H9 (cell line): Measurements from ENCODE around the gene SLC29A4. TPM values are rescaled to one million over a fixed set of nuclear protein-coding genes. Genes with fewer than 3 reads are reported as not detected.

ENCODE experiments used
- DNase-seq: peaks from one replicate; pipeline ENCODE4 v3.0.0-alpha.2; 2017
- H2AFZ ChIP-seq: one replicate; pipeline ENCODE4 v1.6.1; 2013; ENCODE audit warnings: mild to moderate bottlenecking, low read length, control low read depth, moderate library complexity
- H2AK5ac ChIP-seq: 2 replicates; pipeline ENCODE4 v1.6.1; 2013; ENCODE audit warnings: low read length, control low read depth, mixed read lengths; ENCODE audit not compliant: insufficient read length
- H2BK120ac ChIP-seq: one replicate; pipeline ENCODE4 v1.6.1; 2013; ENCODE audit warnings: low read depth, mild to moderate bottlenecking, low read length, control low read depth, inconsistent platforms; ENCODE audit not compliant: poor library complexity, severe bottlenecking
- H2BK12ac ChIP-seq: 2 replicates; pipeline ENCODE4 v1.6.1; 2013; ENCODE audit warnings: low read length, control low read depth, mixed read lengths, low read depth; ENCODE audit not compliant: insufficient read length
- H2BK15ac ChIP-seq: 2 replicates; pipeline ENCODE4 v1.6.1; 2013; ENCODE audit warnings: low read depth, low read length, control low read depth
- H2BK20ac ChIP-seq: one replicate; pipeline ENCODE4 v1.6.1; 2013; ENCODE audit warnings: low read depth, mild to moderate bottlenecking, low read length, control low read depth, inconsistent platforms; ENCODE audit not compliant: poor library complexity, severe bottlenecking
- H2BK5ac ChIP-seq: 2 replicates; pipeline ENCODE4 v1.6.1; 2013; ENCODE audit warnings: low read length, control low read depth, mixed read lengths; ENCODE audit not compliant: insufficient read length
- H3K14ac ChIP-seq: 2 replicates; pipeline ENCODE4 v1.6.1; 2013; ENCODE audit warnings: low read length, control low read depth; ENCODE audit not compliant: insufficient read depth
- H3K18ac ChIP-seq: 2 replicates; pipeline ENCODE4 v1.6.1; 2013; ENCODE audit warnings: low read depth, mild to moderate bottlenecking, mixed read lengths, low read length, control low read depth; ENCODE audit not compliant: insufficient read length
- H3K23ac ChIP-seq: 2 replicates; pipeline ENCODE4 v1.6.1; 2013; ENCODE audit warnings: low read length, control low read depth, mixed read lengths, low read depth; ENCODE audit not compliant: insufficient read length
- H3K23me2 ChIP-seq: 2 replicates; pipeline ENCODE4 v1.6.1; 2013; ENCODE audit warnings: low read depth, mild to moderate bottlenecking, mixed read lengths, low read length, control low read depth; ENCODE audit not compliant: insufficient read length, poor library complexity, severe bottlenecking
- H3K27ac ChIP-seq: 2 replicates; pipeline ENCODE4 v1.5.1; 2013; ENCODE audit warnings: low read length, control low read depth, mixed read lengths, low read depth; ENCODE audit not compliant: insufficient read length
- H3K27me3 ChIP-seq: 2 replicates; pipeline ENCODE4 v1.6.1; 2013; ENCODE audit warnings: low read length, control low read depth, inconsistent platforms; ENCODE audit not compliant: insufficient read depth
- H3K4ac ChIP-seq: 2 replicates; pipeline ENCODE4 v1.6.1; 2013; ENCODE audit warnings: low read depth, mild to moderate bottlenecking, control low read depth, inconsistent platforms, low read length, moderate library complexity
- H3K4me1 ChIP-seq: 2 replicates; pipeline ENCODE4 v1.6.1; 2013; ENCODE audit warnings: low read length, control low read depth, inconsistent platforms; ENCODE audit not compliant: insufficient read depth
- H3K4me2 ChIP-seq: 2 replicates; pipeline ENCODE4 v1.6.1; 2013; ENCODE audit warnings: low read length, control low read depth, mixed read lengths; ENCODE audit not compliant: insufficient read length, insufficient read depth
- H3K56ac ChIP-seq: 2 replicates; pipeline ENCODE4 v1.6.1; 2013; ENCODE audit warnings: low read depth, mild to moderate bottlenecking, mixed read lengths, low read length, control low read depth; ENCODE audit not compliant: insufficient read length
- H3K79me1 ChIP-seq: 2 replicates; pipeline ENCODE4 v1.6.1; 2013; ENCODE audit warnings: low read depth, mild to moderate bottlenecking, moderate library complexity, low read length, control low read depth, inconsistent platforms; ENCODE audit not compliant: insufficient read depth, poor library complexity, severe bottlenecking
- H3K79me2 ChIP-seq: 2 replicates; pipeline ENCODE4 v1.6.1; 2013; ENCODE audit warnings: low read length, control low read depth, inconsistent platforms; ENCODE audit not compliant: insufficient read depth
- H3K9ac ChIP-seq: 2 replicates; pipeline ENCODE4 v1.6.1; 2013; ENCODE audit warnings: low read length, control low read depth, mixed read lengths; ENCODE audit not compliant: insufficient read length; ENCODE audit errors: extremely low read depth
- H3K9me3 ChIP-seq: one replicate; pipeline ENCODE4 v1.6.1; 2013; ENCODE audit warnings: low read depth, low read length, inconsistent platforms; ENCODE audit not compliant: control insufficient read depth
- H3T11ph ChIP-seq: one replicate; pipeline ENCODE4 v1.6.1; 2013; ENCODE audit warnings: mild to moderate bottlenecking, low read length, control low read depth, inconsistent platforms
- H4K20me1 ChIP-seq: one replicate; pipeline ENCODE4 v1.6.1; 2013; ENCODE audit not compliant: control insufficient read depth, insufficient read length, insufficient read depth
- H4K5ac ChIP-seq: 2 replicates; pipeline ENCODE4 v1.6.1; 2013; ENCODE audit warnings: low read depth, mild to moderate bottlenecking, mixed read lengths, low read length, control low read depth; ENCODE audit not compliant: insufficient read length
- H4K8ac ChIP-seq: replicated peaks from 2 replicates; pipeline ENCODE4 v1.6.1; 2013; ENCODE audit warnings: low read length, control low read depth, mixed read lengths, low read depth; ENCODE audit not compliant: insufficient read length
- H4K91ac ChIP-seq: 2 replicates; pipeline ENCODE4 v1.6.1; 2013; ENCODE audit warnings: low read depth, mild to moderate bottlenecking, moderate library complexity, mixed read lengths, low read length, control low read depth; ENCODE audit not compliant: insufficient read length
- H3K27ac Mint-ChIP-seq, 3 experiments: 2 replicates in 2 of 3; 3 replicates in 1 of 3; pipeline ENCODE4 v1.8.0; 2020 to 2021; ENCODE audit warnings: mixed read lengths in 3 of 3, mild to moderate bottlenecking in 1 of 3, moderate library complexity in 1 of 3
- H3K27me3 Mint-ChIP-seq: 2 replicates; pipeline ENCODE4 v1.8.0; 2021; ENCODE audit warnings: low read depth, mild to moderate bottlenecking, moderate library complexity, mixed read lengths
- H3K36me3 Mint-ChIP-seq, 3 experiments: 2 replicates in 2 of 3; 3 replicates in 1 of 3; pipeline ENCODE4 v1.8.0; 2020 to 2021; ENCODE audit warnings: low read depth in 3 of 3, mixed read lengths in 3 of 3; ENCODE audit not compliant: insufficient read depth in 1 of 3
- H3K4me1 Mint-ChIP-seq, 2 experiments: 2 replicates each; pipeline ENCODE4 v1.8.0; 2020; ENCODE audit warnings: mixed read lengths in 2 of 2
- H3K4me3 Mint-ChIP-seq, 2 experiments: 2 replicates in 1 of 2; 3 replicates in 1 of 2; pipeline ENCODE4 v1.8.0; 2020 to 2021; ENCODE audit warnings: mild to moderate bottlenecking in 2 of 2, mixed read lengths in 2 of 2, moderate library complexity in 1 of 2
- H3K9me3 Mint-ChIP-seq, 2 experiments: 2 replicates in 1 of 2; 3 replicates in 1 of 2; pipeline ENCODE4 v1.8.0; 2020; ENCODE audit warnings: mild to moderate bottlenecking in 2 of 2, mixed read lengths in 2 of 2, moderate library complexity in 1 of 2
- CTCF ChIP-seq: fragments of 200-600 bp; sonication (generic); conservative IDR thresholded peaks from 3 replicates; pipeline ENCODE4 v1.8.0; 2021; ENCODE audit warnings: antibody characterized with exemption, mild to moderate bottlenecking
- WGBS: extraction: QIAGEN DNeasy Blood & Tissue Kit; methylation state at CpG from one replicate; pipeline ENCODE4 v1.1.7; 2013; ENCODE audit warnings: missing lambda C conversion rate, low lambda C conversion rate, mixed read lengths; ENCODE audit not compliant: insufficient read length; ENCODE audit errors: extremely low coverage; 5-methylcytosine and 5-hydroxymethylcytosine counted together
- total RNA-seq: library from RNA; stranded (reverse); gene quantifications from 2 replicates; pipeline ENCODE4 v1.2.1, GENCODE V29; 2021

SLC29A4 gene
- total RNA-seq, 1 experiment from 2014 or later: 12.4 TPM

- no CpG with 5 or more reads among the region's 7 CpGs for WGBS
- no peak overlapping the region for H3K23ac ChIP-seq
These were observed 4.0 kb upstream of the SLC29A4 start for GRCh38 chr7:5278766-5279165.

More at GRCh38 chr7:5278766-5279165, 4.0 kb upstream of the SLC29A4 start:
- no peak overlapping the region for H3K14ac ChIP-seq
- no peaks in the 10 kb centered on the region for H4K20me1 ChIP-seq
- no peak overlapping the region for H2BK5ac ChIP-seq
- no peaks in the 10 kb centered on the region for H3K23me2 ChIP-seq
- no peak overlapping the region for H2BK20ac ChIP-seq
- Mint-ChIP-seq H3K4me1 (peaks cover 0 to 17% of the 10 kb centered on the region in 2 experiments; a peak in 2 of 4 replicates), H3K36me3 (no peaks in the 10 kb centered on the region), H3K4me3 (no peak overlapping the region), H3K27ac (no peak overlapping the region), H3K9me3 (no peaks in the 10 kb centered on the region), H3K27me3 (peaks cover 31% of the 10 kb centered on the region)
- H3K56ac ChIP-seq: no peak overlapping the region
- H3K79me1 ChIP-seq: no peaks in the 10 kb centered on the region
- no peak overlapping the region for H2AFZ ChIP-seq
- H3K9ac ChIP-seq: no peak overlapping the region
- H4K5ac ChIP-seq: no peak overlapping the region
- H3K4me2 ChIP-seq: no peak overlapping the region
- H3K27me3 ChIP-seq: no peaks in the 10 kb centered on the region; the same call in 1 of the 2 replicates
- no peak overlapping the region for H3K18ac ChIP-seq
- no peak overlapping the region for H3K27ac ChIP-seq
- H2BK120ac ChIP-seq: no peak overlapping the region
- H4K8ac ChIP-seq: no peak overlapping the region
- no peak overlapping the region for H2BK12ac ChIP-seq
- H3K4me1 ChIP-seq: no peaks in the 10 kb centered on the region
- no peak overlapping the region for H3K4ac ChIP-seq
- no peak overlapping the region for H2BK15ac ChIP-seq
- DNase-seq: no peak
- H3K9me3 ChIP-seq: no peaks in the 10 kb centered on the region
- TF ChIP-seq CTCF: no peak
- no peak overlapping the region for H4K91ac ChIP-seq
- no peak overlapping the region for H2AK5ac ChIP-seq
- no peak overlapping the region for H3T11ph ChIP-seq
- no peaks in the 10 kb centered on the region for H3K79me2 ChIP-seq
